DMS 273 (cell line): ENCODE results near the gene HS3ST6.
"Not testable (repeated sequence)": the region's sequence is repeated elsewhere in the genome, so short reads cannot be mapped to it uniquely, and the experiment has no call there.

ENCODE experiments used
- DNase-seq: peaks from one replicate; lab custom pipeline; 2025; ENCODE audit not compliant: unreplicated experiment; lab: John Stamatoyannopoulos, UW

Gene HS3ST6

GRCh38 chr16:1909561-1910231 lies 8.5 kb downstream of the HS3ST6 start:
- DNase-seq: no peak

GRCh38 chr16:1908983-1909382 lies 9.2 kb downstream of the HS3ST6 start:
- DNase-seq: no peak

GRCh38 chr16:1908184-1908583 lies 10.0 kb downstream of the HS3ST6 start:
- no peak for DNase-seq

GRCh38 chr16:1907226-1907860 lies 10.9 kb downstream of the HS3ST6 start:
- no peak for DNase-seq

- DNase-seq: no peak
Measured at GRCh38 chr16:1906846-1907165, 11.4 kb downstream of the HS3ST6 start.

GRCh38 chr16:1906055-1906845 lies 12.0 kb downstream of the HS3ST6 start:
- DNase-seq: no peak

- no peak for DNase-seq
Measured at GRCh38 chr16:1903845-1904840, 14.1 kb downstream of the HS3ST6 start.

DNA sequence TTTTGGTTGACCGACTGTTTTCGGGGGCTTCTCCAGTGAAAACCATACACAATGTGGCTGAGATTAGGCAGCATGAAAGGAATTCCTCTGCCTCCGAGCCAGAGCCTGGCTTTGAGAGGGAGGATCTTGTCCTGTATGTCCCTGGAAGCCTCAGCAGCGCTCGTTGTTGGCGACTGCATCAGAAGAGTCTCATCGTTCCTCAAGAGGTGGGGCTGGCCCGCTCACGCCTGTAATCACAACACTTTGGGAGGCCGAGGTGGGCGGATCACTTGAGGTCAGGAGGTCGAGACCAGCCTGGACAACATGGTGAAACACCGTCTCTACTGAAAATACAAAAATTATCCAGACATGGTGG lies 15.0 kb downstream of the HS3ST6 start:
- DNase-seq: no peak

DNA sequence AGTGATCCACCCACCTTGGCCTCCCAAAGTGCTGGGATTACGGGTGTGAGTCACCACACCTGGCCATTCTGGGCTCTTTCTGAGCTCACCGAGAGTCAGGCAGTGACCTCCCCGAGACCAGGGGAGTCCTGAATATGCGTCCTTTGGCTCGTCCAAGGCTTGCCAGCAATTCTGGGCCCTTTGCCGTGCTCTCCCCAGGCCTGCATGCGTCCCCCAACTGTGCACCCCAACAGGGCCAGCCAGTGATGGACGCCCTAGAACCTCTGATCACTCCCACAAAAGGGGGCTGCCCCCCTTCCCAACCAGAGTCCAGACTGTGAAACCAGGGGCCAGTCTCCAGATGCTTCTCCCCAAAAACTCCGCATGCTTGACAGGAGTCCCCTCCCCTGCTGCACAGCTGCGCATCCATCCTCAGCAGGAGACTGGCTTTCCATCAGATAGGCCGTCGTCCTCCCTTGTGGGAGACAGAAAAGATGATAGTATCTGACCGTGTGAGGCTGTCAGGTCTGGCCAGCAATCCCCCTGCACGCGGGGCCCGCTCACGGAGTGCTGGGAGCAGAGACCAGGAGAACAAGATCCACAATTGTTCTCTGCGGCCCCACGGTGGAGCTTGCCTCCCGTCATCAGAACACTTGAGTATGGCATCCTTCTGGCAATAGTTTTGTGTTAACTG lies 15.5 kb downstream of the HS3ST6 start:
- no peak for DNase-seq

DNA sequence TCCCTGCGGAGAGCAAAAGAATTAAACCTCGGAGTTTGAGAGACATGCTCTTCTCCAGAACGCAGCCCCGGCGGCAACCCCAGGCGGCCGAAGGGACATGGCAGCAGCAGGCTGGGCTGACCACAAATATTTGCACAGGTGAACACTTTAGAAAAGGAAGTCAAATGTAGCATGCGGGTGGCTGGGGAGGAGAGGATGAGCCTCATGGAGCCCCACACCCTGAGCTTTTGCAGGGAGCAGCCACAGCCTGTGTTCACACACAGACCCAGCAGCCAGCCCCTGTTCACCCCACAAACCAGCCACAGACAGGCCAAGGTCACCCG lies 17.8 kb downstream of the HS3ST6 start:
- no peak for DNase-seq

GRCh38 chr16:1899641-1900451 lies 18.4 kb downstream of the HS3ST6 start:
- DNase-seq: no peak

DNA sequence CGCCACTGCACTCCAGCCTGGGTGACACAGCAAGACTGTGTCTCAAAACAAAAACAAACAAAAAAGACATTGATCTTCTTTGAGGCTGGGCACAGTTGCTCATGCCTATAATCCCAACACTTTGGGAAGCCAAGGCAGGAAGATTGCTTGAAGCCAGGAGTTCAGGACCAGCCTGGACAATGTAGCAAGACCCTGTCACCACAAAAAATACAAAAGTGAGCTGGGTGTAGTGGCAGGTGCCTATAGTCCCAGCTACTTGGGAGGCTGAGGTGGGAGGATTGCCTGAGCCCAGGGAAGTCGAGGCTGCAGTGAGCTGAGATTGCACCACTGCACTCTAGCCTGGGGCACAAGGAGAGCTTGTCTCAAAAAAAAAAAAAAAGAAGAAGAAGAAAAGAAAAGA lies 20.5 kb downstream of the HS3ST6 start:
- not testable (repeated sequence) for DNase-seq

DNA sequence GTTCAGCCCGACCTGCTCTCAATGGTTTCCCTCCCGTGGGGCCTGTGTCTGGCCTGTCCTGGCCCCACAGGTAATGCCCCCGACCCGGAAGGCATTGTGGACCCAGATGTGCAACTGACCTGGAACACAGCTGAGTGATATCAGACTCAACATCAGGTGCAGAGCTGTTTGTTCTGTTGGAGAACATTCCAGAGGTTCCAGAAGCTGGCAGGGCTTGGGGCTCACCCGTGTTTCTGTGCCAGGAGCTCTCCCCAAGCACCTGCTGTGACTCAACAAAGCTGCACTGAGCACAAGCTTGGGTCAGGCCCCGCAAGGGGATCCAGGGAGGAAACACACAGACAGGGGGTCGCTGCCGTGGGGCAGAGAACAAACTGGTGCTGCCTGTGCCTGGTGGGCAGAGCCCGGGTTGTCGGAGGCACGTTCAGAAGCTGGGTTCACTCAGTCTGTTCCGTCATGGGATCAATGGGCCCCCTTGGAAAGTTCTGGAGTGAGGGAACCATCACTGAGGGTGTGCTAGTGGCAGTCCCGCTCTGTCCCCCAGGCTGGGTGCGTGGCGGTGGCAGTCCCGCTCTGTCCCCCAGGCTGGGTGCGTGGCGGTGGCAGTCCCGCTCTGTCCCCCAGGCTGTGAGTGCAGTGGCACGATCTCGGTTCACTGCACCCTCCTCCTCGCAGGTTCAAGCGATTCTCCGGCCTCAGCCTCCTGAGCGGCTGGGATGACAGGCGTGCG lies 22.1 kb downstream of the HS3ST6 start:
- no peak for DNase-seq

DNA sequence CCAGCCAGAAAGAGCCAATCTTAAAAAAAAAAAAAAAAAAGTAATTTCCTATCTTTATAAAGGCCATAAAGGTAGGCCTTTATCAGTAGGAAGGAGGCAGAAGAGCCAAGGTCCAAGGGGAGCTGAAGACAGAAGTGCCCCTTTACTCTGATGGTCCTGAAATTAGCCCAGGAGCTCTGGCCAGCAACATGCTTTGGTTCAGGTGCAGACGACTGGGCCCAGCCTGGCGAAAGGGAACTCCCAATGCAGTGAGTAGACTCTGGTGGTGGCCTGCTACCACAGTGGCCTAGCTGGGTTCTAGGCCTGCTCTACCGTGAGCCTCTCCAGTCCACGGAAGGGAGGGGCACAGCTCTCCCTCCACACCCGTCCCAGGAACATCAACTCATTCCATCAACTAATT lies 23.1 kb downstream of the HS3ST6 start:
- no peak for DNase-seq

DNA sequence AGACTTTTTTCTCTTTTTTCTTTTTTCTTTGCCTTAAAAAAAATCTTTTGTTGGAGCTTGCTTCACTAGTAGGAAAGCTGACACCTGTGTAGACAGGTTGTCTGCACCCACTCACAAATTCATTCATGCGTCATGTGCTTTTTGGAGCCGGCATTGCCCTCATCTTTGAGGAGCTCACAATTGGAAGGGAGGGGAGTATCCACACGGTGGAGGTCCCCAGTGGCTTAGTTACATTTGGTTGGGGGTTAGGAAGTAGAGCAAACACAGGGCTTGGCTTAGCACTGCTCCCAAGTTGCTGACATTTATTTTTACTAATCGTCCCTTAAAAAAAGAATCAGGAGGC lies 27.5 kb downstream of the HS3ST6 start:
- DNase-seq: no peak

DNA sequence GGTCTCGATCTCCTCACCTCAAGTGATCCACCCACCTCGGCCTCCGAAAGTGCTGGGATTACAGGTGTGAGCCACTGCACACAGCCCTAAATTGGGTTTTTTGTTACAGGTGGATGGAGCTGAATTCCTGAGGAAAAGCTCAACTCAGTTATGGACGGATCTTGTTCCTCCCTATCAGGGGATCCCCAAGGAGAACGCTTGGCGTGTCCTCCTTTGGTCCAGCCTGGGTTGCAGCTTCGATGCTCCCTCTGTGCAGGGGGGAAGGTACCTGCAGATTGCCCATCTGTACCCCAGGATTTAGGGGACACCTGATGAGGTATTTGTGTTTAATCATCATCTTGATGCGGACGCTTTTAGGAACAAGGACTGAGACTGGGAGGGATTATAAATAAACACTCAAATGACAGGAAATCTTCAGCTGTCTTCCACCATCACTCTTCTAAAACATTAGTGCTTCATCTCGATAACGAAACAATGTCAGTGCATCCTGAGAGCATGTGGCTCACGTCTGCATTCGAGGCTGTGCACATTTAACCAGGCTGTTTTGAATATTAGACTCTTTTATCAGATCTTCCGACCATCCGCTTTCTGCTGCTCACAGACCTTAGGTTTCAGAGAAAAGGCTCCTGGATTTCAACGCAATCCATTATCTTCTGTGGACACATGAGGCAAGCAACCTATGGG lies 28.0 kb downstream of the HS3ST6 start:
- no peak for DNase-seq

GRCh38 chr16:1887711-1888354 lies 30.4 kb downstream of the HS3ST6 start:
- DNase-seq: peak; percentile 52

GRCh38 chr16:1884889-1885288 lies 33.3 kb downstream of the HS3ST6 start:
- no peak for DNase-seq
